HEK293 (cell line): Measurements from ENCODE around the gene SFMBT2.

Experiments used
- MEIS1 ChIP-seq: sonication (generic); formaldehyde crosslinking; IDR thresholded peaks from 2 replicates; pipeline ENCODE4 v1.8.1; 2022; ENCODE audit warnings: missing genetic modification reagents, mild to moderate bottlenecking, borderline replicate concordance
- SETDB1 ChIP-seq: IDR thresholded peaks from one replicate; pipeline ENCODE4 v1.6.1; 2017; ENCODE audit warnings: mild to moderate bottlenecking, low read length, moderate library complexity, mixed read lengths; ENCODE audit not compliant: insufficient read length
- WT1 ChIP-seq: fragments of 450-650 bp; formaldehyde crosslinking; IDR thresholded peaks from 2 replicates; pipeline ENCODE4 v1.5.1; 2016; ENCODE audit warnings: missing biosample characterization, missing genetic modification characterization
- ZNF639 ChIP-seq: fragments of 450-650 bp; formaldehyde crosslinking; IDR thresholded peaks from 2 replicates; pipeline ENCODE4 v1.5.1; 2016; ENCODE audit warnings: missing biosample characterization, missing genetic modification characterization
- TF ChIP-seq, protein P1 (sequence below): fragments of 450-650 bp; formaldehyde crosslinking; IDR thresholded peaks from 2 replicates; pipeline ENCODE4 v1.5.1; 2016; ENCODE audit warnings: missing biosample characterization, missing genetic modification characterization

- TF ChIP-seq, protein P1, sequence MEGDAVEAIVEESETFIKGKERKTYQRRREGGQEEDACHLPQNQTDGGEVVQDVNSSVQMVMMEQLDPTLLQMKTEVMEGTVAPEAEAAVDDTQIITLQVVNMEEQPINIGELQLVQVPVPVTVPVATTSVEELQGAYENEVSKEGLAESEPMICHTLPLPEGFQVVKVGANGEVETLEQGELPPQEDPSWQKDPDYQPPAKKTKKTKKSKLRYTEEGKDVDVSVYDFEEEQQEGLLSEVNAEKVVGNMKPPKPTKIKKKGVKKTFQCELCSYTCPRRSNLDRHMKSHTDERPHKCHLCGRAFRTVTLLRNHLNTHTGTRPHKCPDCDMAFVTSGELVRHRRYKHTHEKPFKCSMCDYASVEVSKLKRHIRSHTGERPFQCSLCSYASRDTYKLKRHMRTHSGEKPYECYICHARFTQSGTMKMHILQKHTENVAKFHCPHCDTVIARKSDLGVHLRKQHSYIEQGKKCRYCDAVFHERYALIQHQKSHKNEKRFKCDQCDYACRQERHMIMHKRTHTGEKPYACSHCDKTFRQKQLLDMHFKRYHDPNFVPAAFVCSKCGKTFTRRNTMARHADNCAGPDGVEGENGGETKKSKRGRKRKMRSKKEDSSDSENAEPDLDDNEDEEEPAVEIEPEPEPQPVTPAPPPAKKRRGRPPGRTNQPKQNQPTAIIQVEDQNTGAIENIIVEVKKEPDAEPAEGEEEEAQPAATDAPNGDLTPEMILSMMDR (tag by site-specific recombination): no peak
- TF ChIP-seq MEIS1: no peak
- TF ChIP-seq WT1: no peak
- no peak for TF ChIP-seq ZNF639
- no peak for TF ChIP-seq SETDB1
Observed at GRCh38 chr10:7457478-7458316, 46.9 kb upstream of the SFMBT2 start.
